HG03565 (cell line): ENCODE data around the gene AFAP1.

Experiments
- ATAC-seq: cut with Tn5 transposase; IDR thresholded peaks from one replicate; pipeline ENCODE4 v1.9.1; 2021; ENCODE audit warnings: mild to moderate bottlenecking, moderate library complexity; ENCODE audit not compliant: unreplicated experiment

Gene AFAP1, protein sequence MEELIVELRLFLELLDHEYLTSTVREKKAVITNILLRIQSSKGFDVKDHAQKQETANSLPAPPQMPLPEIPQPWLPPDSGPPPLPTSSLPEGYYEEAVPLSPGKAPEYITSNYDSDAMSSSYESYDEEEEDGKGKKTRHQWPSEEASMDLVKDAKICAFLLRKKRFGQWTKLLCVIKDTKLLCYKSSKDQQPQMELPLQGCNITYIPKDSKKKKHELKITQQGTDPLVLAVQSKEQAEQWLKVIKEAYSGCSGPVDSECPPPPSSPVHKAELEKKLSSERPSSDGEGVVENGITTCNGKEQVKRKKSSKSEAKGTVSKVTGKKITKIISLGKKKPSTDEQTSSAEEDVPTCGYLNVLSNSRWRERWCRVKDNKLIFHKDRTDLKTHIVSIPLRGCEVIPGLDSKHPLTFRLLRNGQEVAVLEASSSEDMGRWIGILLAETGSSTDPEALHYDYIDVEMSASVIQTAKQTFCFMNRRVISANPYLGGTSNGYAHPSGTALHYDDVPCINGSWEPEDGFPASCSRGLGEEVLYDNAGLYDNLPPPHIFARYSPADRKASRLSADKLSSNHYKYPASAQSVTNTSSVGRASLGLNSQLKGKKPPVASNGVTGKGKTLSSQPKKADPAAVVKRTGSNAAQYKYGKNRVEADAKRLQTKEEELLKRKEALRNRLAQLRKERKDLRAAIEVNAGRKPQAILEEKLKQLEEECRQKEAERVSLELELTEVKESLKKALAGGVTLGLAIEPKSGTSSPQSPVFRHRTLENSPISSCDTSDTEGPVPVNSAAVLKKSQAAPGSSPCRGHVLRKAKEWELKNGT

GRCh38 chr4:7939377-7940108, at the start of gene AFAP1:
AFAP1 (minus strand) TSS chr4:7939861; CDS start chr4:7872078, 67,783 bp downstream.
- peak; percentile 84 for ATAC-seq

DNA sequence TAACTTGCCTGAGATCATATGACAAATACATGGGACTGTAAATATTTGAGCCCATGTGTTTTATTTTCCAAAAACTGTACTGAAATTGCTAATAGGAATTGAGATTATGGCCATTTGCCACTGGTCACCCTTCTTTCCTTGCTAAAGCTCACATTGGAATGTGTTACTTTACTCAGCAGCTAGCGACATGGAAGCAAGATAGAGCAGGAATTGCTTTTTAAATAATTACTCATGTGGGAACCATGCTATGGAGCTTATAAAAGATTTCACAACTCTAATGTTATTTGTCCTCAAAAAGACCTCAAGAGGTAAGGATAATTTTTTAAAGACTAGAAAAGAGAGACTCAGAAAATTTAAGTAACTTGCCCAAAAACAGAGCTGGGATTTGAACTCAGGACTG, 48.8 kb upstream of the AFAP1 start:
- no peak for ATAC-seq

DNA sequence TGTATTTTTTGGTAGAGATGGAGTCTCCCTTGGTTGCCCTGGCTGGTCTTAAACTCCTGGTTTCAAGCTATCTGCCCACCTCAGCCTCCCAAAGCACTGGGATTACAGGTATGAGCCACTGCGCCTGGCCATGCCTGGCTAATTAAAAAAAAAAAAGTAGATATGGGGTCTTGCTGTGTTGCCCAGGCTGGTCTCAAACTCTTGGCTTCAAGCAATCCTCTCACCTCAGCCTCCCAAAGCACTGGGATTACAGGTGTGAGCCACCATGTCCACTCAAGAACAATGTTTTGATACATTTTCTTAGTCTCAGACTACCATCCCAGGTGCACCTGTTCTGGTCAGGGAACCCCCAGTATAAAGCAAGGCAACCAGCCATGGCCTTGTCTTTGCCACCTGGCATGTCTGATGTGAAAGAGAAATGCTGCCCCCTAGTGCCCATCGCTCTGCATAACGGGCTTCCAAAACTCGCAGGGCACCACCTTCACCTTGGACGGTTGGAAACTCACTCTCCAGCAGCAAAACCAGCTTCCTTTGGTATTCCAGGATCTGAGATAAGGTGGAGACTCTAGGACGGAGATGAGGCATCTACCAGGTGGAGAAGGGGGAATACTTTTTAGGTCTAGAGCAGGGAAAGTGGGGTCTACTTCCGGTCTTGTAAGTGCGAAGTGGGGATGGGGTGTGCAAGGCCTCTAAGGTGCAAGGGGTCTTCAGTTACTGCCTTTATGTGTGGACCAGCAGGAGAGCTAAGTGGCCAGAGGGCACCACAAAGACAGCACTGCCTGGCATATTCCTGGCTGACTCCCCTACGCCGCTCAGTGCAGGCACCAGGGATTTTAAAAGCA, 47.7 kb upstream of the AFAP1 start:
- peak; percentile 72 for ATAC-seq

- no peak for ATAC-seq
Measured at GRCh38 chr4:7985891-7986441, 46.3 kb upstream of the AFAP1 start.

DNA sequence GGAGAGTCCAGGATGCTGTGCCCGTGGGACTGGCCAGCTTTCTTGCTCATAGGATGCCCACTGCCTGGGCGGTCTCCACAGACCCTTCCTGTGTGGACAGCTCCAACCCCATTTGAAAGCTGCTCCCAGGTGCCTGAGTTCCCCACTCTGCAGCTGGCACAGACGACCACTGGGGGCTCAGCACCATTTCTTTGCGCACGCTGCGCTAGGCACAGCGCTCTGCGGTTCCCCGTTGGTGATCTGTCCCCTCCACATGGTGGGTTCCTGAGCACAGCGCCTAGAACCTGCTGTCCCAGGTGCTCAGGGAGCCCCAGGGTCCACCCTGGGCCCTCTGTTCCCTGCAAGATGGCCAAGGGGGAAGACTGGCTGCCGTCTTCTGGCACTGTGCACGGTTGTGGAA, 45.4 kb upstream of the AFAP1 start:
- ATAC-seq: no peak

- no peak for ATAC-seq
Measured at GRCh38 chr4:7984286-7984925, 44.7 kb upstream of the AFAP1 start.

GRCh38 chr4:7983296-7983695, 43.6 kb upstream of the AFAP1 start:
- no peak for ATAC-seq

DNA sequence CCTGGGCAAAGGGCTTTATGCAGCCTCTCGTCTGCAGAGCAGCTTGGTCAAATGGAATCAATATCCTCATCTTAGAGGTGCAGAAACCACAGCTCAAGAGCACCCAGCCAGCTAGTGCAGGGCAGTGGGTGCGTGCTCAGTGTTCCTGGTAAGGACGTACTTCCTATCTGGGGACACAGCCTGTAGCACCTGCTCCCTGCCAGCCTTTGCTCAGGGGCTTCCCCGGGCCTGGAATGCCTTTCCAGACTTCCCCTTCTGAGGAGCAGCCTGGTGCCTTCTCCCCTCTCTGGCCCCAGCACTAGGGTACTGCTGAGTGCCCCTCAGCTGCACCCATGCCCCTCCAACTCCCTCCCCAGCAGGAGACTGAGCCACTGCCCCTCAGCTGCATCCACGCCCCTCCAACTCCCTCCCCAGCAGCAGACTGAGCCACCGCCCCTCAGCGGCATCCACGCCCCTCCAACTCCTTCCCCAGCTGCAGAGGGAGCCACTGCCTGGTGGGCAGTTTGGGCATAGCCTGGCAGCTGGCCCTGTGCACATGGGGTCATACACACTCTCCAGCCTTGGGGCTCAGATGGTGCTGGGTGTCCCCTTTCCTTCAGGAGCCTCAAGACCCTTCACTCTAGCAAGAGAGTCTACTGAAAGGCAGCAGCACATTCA, 42.2 kb upstream of the AFAP1 start:
- ATAC-seq: no peak

GRCh38 chr4:7980036-7980435, 40.4 kb upstream of the AFAP1 start:
- no peak for ATAC-seq

- ATAC-seq: no peak
Measured at GRCh38 chr4:7979652-7979968, 39.9 kb upstream of the AFAP1 start.

- ATAC-seq: no peak
Measured at GRCh38 chr4:7978907-7979651, 39.4 kb upstream of the AFAP1 start.

DNA sequence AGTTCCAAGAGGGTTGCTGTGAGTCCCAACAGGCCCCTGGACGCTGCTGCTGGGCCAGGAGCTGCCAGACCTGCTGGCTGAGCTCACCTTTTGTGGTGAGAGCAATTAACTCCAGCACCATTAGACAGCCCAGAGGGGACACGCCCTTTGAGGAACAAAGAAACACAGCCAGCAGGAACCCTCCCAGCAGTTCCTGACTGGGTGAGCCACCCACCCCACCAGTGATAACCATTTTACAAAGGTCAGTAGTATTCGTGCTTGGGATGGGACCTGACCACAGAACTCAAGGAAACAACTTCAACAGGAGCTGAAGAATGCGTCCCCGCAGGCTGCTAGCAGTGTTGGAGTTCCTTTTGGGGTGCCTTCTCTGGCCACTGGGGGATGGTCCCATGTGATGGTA, 38.8 kb upstream of the AFAP1 start:
- no peak for ATAC-seq

DNA sequence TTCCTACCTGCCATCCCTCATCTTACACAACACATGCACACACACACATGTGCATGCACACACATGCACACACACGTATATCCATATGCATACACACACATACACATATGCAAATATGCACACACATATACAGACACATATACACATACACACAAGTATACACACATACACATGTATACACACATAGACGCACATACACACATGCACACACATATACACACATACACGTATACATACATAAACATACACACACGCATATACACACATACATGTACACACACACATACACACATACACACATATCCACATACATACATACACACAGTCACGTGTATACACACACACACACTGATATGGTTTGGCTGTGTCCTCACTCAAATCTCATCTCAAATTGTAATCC, 37.0 kb upstream of the AFAP1 start:
- ATAC-seq: no peak

DNA sequence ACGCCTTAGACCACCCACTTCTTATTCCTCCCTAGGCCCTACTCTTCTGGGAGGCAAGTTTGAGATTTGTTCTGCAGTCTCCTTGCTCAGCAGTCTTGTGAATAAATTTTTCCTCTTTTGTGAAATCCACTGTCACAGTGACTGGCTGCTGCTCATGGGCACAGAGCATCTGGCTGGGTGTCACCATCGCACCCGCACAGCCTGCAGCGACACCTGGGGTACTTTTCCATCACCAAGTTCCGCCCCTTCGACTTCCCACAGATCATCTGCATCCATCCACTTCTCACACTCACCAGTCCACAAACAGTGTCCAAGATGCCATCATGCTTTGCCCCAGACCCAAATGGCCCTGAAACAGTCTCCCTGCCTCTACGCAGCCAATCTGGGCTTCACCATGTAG, 36.4 kb upstream of the AFAP1 start:
- no peak for ATAC-seq

DNA sequence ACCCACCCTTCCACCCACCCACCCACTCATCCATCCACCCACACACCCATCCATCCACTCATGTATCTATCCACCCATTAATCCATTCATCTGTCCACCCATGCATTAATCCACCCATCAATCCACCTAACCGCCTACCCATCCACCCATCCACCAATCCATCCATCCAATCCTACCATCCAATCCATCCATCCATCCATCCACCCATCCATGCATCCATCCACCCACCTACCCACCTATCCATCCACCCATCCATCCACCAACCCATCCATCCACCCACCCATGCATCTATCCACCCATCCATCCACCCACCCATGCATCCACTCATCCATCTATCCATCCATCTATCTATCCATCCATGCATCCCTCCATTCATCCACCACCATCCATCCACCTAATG, 34.8 kb upstream of the AFAP1 start:
- no peak for ATAC-seq

GRCh38 chr4:7973545-7973981, 33.9 kb upstream of the AFAP1 start:
- ATAC-seq: no peak

- no peak for ATAC-seq
Measured at GRCh38 chr4:7971881-7972500, 32.3 kb upstream of the AFAP1 start.

DNA sequence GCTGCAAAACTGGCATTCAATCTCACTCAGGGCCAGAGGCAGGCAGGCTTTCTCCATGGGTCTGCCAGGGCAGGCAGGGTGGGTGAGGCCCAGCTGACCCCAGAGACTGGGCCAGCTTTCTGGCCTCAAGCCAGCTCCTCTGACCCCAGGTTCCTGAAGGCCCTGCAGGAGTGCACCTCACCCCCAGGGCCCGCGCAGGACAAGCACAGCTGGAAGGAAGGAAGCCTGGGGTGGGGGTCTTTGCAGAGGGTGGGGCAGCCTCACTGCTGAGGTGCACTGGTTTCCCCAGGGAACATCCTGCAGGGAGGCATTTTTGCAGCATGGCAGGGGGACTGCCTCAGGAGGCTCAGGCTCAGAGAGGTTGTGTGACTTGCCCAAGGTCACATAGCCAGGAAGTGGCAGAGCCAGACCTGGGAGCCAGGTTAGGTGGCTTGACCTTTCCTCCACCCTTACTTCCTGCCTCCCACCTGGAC, 31.5 kb upstream of the AFAP1 start:
- ATAC-seq: no peak
